Measurements from ENCODE around the gene RRM2. TPM values are rescaled to one million over a fixed set of nuclear protein-coding genes. Genes with fewer than 3 reads are reported as not detected.

The RRM2 gene
- polyA plus RNA-seq, 1 donor (not counting 4 experiments of a cell fraction or from before 2014, with no cell fraction given), result 25.7 TPM

DNA sequence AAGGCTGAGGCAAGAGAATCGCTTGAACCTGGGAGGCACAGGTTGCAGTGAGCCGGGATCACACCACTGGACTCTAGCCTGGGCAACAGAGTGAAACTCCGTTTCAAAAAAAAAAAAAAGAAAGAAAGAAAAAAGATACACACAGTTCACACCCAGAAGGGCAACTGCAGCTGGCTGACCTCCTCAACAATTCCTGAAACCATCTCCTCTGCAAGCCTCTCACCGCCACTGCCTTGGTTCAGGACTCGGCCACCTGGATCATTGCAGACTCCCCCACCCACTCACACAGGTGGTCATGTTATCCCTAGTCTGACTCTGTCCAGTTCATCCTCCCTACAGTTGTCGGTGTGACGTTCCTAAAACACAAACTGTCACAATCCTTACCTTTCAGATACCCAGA lies 44.5 kb upstream of the RRM2 start:
- H3K9ac ChIP-seq (ENCODE audit: control insufficient read depth, extremely low read depth, insufficient read depth, low read length), result no peak overlapping the region
- no peak overlapping the region for H2AFZ ChIP-seq (ENCODE audit: control insufficient read depth, low read length)
- DNase-seq (ENCODE audit: low read depth, low spot score) (no peak), FAIRE-seq (no peak)
- no peak overlapping the region for H3K4me3 ChIP-seq (ENCODE audit: control insufficient read depth in 2 of 3, extremely low read depth in 1 of 3, insufficient read depth in 2 of 3, low read depth in 1 of 3, low read length in 3 of 3)
- H3K4me1 ChIP-seq (ENCODE audit: control insufficient read depth, extremely low read depth, insufficient read depth, low read length), result no peaks in the 10 kb centered on the region
- no peaks in the 10 kb centered on the region for H3K9me1 ChIP-seq (ENCODE audit: control insufficient read depth, extremely low read depth, insufficient read depth, low read length)
- peaks cover 61% of the 10 kb centered on the region for H3K27me3 ChIP-seq (ENCODE audit: control insufficient read depth, extremely low read depth, insufficient read depth, low read length)
- H4K20me1 ChIP-seq (ENCODE audit: control insufficient read depth, extremely low read depth, insufficient read depth, low read length), result no peaks in the 10 kb centered on the region
- H3K79me2 ChIP-seq (ENCODE audit: control insufficient read depth, insufficient read depth, low read length), result no peaks in the 10 kb centered on the region
- H3K4me2 ChIP-seq (ENCODE audit: control insufficient read depth, extremely low read depth, insufficient read depth, low read depth, low read length), result no peak overlapping the region
- H3K36me3 ChIP-seq (ENCODE audit: control insufficient read depth in 2 of 2, extremely low read depth in 1 of 2, insufficient read depth in 2 of 2, low read length in 2 of 2), result no peaks in the 10 kb centered on the region
- H3K27ac ChIP-seq (ENCODE audit: control insufficient read depth, insufficient read depth, low read length), result no peak overlapping the region
- TF ChIP-seq CTCF (optimal IDR thresholded peaks at IDR 0.05 in 1 of 3, IDR thresholded peaks at IDR 0.05 in 1 of 3, conservative IDR thresholded peaks at IDR 0.05 in 1 of 3; ENCODE audit: extremely low read depth in 1 of 3, insufficient read depth in 2 of 3, low read length in 3 of 3) (no peak), EZH2 (IDR thresholded peaks at IDR 0.05; ENCODE audit: low read length) (no peak)
- dilution Hi-C loops (cut with MboI; ENCODE audit: extremely low pct_ligation_motif_present, low sequenced_read_pairs), result no loop called here
- no peaks in the 10 kb centered on the region for H3K9me3 ChIP-seq (ENCODE audit: control insufficient read depth, low read depth, low read length)

- peak overlapping the region; percentile 23 for H2AFZ ChIP-seq (ENCODE audit: control insufficient read depth, low read length)
- dilution Hi-C loops (cut with MboI; ENCODE audit: extremely low pct_ligation_motif_present, low sequenced_read_pairs), result no loop called here
Measured at GRCh38 chr2:10078704-10079265, 43.8 kb upstream of the RRM2 start.

More at GRCh38 chr2:10078704-10079265, 43.8 kb upstream of the RRM2 start:
- H3K4me2 ChIP-seq (ENCODE audit: control insufficient read depth, extremely low read depth, insufficient read depth, low read depth, low read length), result peak overlapping the region; percentile 77
- no peaks in the 10 kb centered on the region for H3K36me3 ChIP-seq (ENCODE audit: control insufficient read depth in 2 of 2, extremely low read depth in 1 of 2, insufficient read depth in 2 of 2, low read length in 2 of 2)
- TF ChIP-seq CTCF (optimal IDR thresholded peaks at IDR 0.05 in 1 of 3, IDR thresholded peaks at IDR 0.05 in 1 of 3, conservative IDR thresholded peaks at IDR 0.05 in 1 of 3; ENCODE audit: extremely low read depth in 1 of 3, insufficient read depth in 2 of 3, low read length in 3 of 3), result no peak
- TF ChIP-seq EZH2 (IDR thresholded peaks at IDR 0.05; ENCODE audit: low read length), result no peak
- H3K27me3 ChIP-seq (ENCODE audit: control insufficient read depth, extremely low read depth, insufficient read depth, low read length), result peaks cover 62% of the 10 kb centered on the region
- H4K20me1 ChIP-seq (ENCODE audit: control insufficient read depth, extremely low read depth, insufficient read depth, low read length), result no peaks in the 10 kb centered on the region
- no peaks in the 10 kb centered on the region for H3K9me1 ChIP-seq (ENCODE audit: control insufficient read depth, extremely low read depth, insufficient read depth, low read length)
- no peaks in the 10 kb centered on the region for H3K4me1 ChIP-seq (ENCODE audit: control insufficient read depth, extremely low read depth, insufficient read depth, low read length)
- no peaks in the 10 kb centered on the region for H3K79me2 ChIP-seq (ENCODE audit: control insufficient read depth, insufficient read depth, low read length)
- H3K9me3 ChIP-seq (ENCODE audit: control insufficient read depth, low read depth, low read length), result no peaks in the 10 kb centered on the region
- H3K27ac ChIP-seq (ENCODE audit: control insufficient read depth, insufficient read depth, low read length), result no peak overlapping the region
- H3K4me3 ChIP-seq (ENCODE audit: control insufficient read depth in 2 of 3, extremely low read depth in 1 of 3, insufficient read depth in 2 of 3, low read depth in 1 of 3, low read length in 3 of 3), result peak overlapping the region; percentile 7 to 48 (median 46)
- DNase-seq (ENCODE audit: low read depth, low spot score), result no peak
- H3K9ac ChIP-seq (ENCODE audit: control insufficient read depth, extremely low read depth, insufficient read depth, low read length), result peak overlapping the region; percentile 28
- FAIRE-seq, result no peak
